Activated T-cell treated with anti-CD3 and anti-CD28 coated beads, Interleukin-2, amount 50 U/mL, for 48 hours (primary cell): ENCODE results near the gene RAPGEF5.

ENCODE experiments used
- DNase-seq, 2 experiments: peaks; one replicate each; pipeline ENCODE4 v3.0.0-alpha.2; 2020

Gene RAPGEF5

GRCh38 chr7:22144950-22145349, 212.0 kb downstream of the RAPGEF5 start:
- DNase-seq: no peak

GRCh38 chr7:22143491-22143890, 213.5 kb downstream of the RAPGEF5 start:
- no peak for DNase-seq

- no peak for DNase-seq
Measured at GRCh38 chr7:22142572-22142971, 214.4 kb downstream of the RAPGEF5 start.

GRCh38 chr7:22141355-22141754, 215.6 kb downstream of the RAPGEF5 start:
- DNase-seq: no peak

- no peak for DNase-seq
Measured at GRCh38 chr7:22140578-22140977, 216.4 kb downstream of the RAPGEF5 start.

GRCh38 chr7:22138886-22139285, 218.1 kb downstream of the RAPGEF5 start:
- no peak for DNase-seq

GRCh38 chr7:22138106-22138505, 218.8 kb downstream of the RAPGEF5 start:
- DNase-seq: no peak

GRCh38 chr7:22137466-22137865, 219.5 kb downstream of the RAPGEF5 start:
- no peak for DNase-seq

GRCh38 chr7:22137026-22137425, 219.9 kb downstream of the RAPGEF5 start:
- no peak for DNase-seq

- DNase-seq: no peak
Measured at GRCh38 chr7:22129819-22130580, 227.0 kb downstream of the RAPGEF5 start.

- no peak for DNase-seq
Measured at GRCh38 chr7:22129166-22129565, 227.8 kb downstream of the RAPGEF5 start.

GRCh38 chr7:22128528-22128920, 228.4 kb downstream of the RAPGEF5 start:
- no peak for DNase-seq

GRCh38 chr7:22127835-22128527, 229.0 kb downstream of the RAPGEF5 start:
- DNase-seq: no peak

- no peak for DNase-seq
Measured at GRCh38 chr7:22125436-22125835, 231.5 kb downstream of the RAPGEF5 start.

- DNase-seq: no peak
Measured at GRCh38 chr7:22124941-22125340, 232.0 kb downstream of the RAPGEF5 start.

- no peak for DNase-seq
Measured at GRCh38 chr7:22123139-22123538, 233.8 kb downstream of the RAPGEF5 start.

- DNase-seq: no peak
Measured at GRCh38 chr7:22121702-22122474, 235.1 kb downstream of the RAPGEF5 start.

- no peak for DNase-seq
Measured at GRCh38 chr7:22120391-22121053, 236.4 kb downstream of the RAPGEF5 start.

- no peak for DNase-seq
Measured at GRCh38 chr7:22117222-22117621, 239.7 kb downstream of the RAPGEF5 start.

GRCh38 chr7:22116451-22117030, 240.4 kb downstream of the RAPGEF5 start:
- DNase-seq: no peak

GRCh38 chr7:22115689-22116088, 241.3 kb downstream of the RAPGEF5 start:
- DNase-seq: no peak

- DNase-seq: no peak
Measured at GRCh38 chr7:22114440-22114981, 242.4 kb downstream of the RAPGEF5 start.
